Naive thymus-derived CD4-positive, alpha-beta T cell (primary cell): ENCODE measurements around the gene MARK4. TPM values are rescaled to one million over a fixed set of nuclear protein-coding genes. Genes with fewer than 3 reads are reported as not detected.
"Not testable (repeated sequence)": the region's sequence is repeated elsewhere in the genome, so short reads cannot be mapped to it uniquely, and the experiment has no call there.

Experiments used
- ATAC-seq: fragments of 150-1000 bp; cut with Tn5 transposase; 2 replicates; pipeline ENCODE4 v1.10.0; 2021; ENCODE audit warnings: mild to moderate bottlenecking, moderate library complexity
- CTCF ChIA-PET: fragments of 350-600 bp; sonication (Branson Sonifier 250); formaldehyde crosslinking; loops from one replicate; lab custom pipeline; 2021; ENCODE audit warnings: antibody characterized with exemption; lab: Charles Lee
- POLR2A ChIA-PET: fragments of 350-600 bp; sonication (Branson Sonifier 250); formaldehyde crosslinking; loops from one replicate; lab custom pipeline; 2021; ENCODE audit warnings: antibody characterized with exemption, inconsistent platforms; lab: Charles Lee
- DNase-seq, 9 donors: peaks; one replicate each; pipeline versions ENCODE4 v3.0.0 to v3.0.0-alpha.2; 2020 to 2022; ENCODE audit warnings: mixed read lengths in 1 of 9
- H3K27ac ChIP-seq: one replicate; pipeline ENCODE4 v1.7.0; 2013; ENCODE audit warnings: mild to moderate bottlenecking, low read depth, low read length, moderate library complexity
- H3K27me3 ChIP-seq, 2 donors: one replicate each; pipeline ENCODE4 v1.7.0; 2013; ENCODE audit warnings: low read length in 2 of 2, mild to moderate bottlenecking in 2 of 2, moderate library complexity in 2 of 2; ENCODE audit not compliant: control insufficient read depth in 2 of 2, insufficient read depth in 2 of 2
- H3K36me3 ChIP-seq, 3 experiments: 1 replicate in 2 of 3; 2 replicates in 1 of 3; pipeline ENCODE4 v1.7.0; 2013; ENCODE audit warnings: low read length in 3 of 3, mild to moderate bottlenecking in 3 of 3, moderate library complexity in 1 of 3; ENCODE audit not compliant: insufficient read depth in 3 of 3, control insufficient read depth in 2 of 3
- H3K4me1 ChIP-seq, 2 donors: one replicate each; pipeline ENCODE4 v1.7.0; 2013; ENCODE audit warnings: low read length in 2 of 2, mild to moderate bottlenecking in 2 of 2, moderate library complexity in 1 of 2; ENCODE audit not compliant: control insufficient read depth in 2 of 2, insufficient read depth in 2 of 2
- H3K4me3 ChIP-seq: 2 replicates; pipeline ENCODE4 v1.7.0; 2013; ENCODE audit warnings: mild to moderate bottlenecking, low read length
- H3K9me3 ChIP-seq, 3 experiments: 1 replicate in 2 of 3; 2 replicates in 1 of 3; pipeline ENCODE4 v1.7.0; 2013; ENCODE audit warnings: low read length in 3 of 3; ENCODE audit not compliant: control insufficient read depth in 2 of 3
- H3K27ac Mint-ChIP-seq, 9 donors: one replicate each; pipeline ENCODE4 v1.8.0; 2020 to 2022; ENCODE audit warnings: mixed read lengths in 9 of 9, mild to moderate bottlenecking in 8 of 9, moderate library complexity in 5 of 9, inconsistent platforms in 2 of 9
- H3K27me3 Mint-ChIP-seq, 5 donors: one replicate each; pipeline ENCODE4 v1.8.0; 2021 to 2022; ENCODE audit warnings: mixed read lengths in 5 of 5, mild to moderate bottlenecking in 1 of 5
- H3K36me3 Mint-ChIP-seq, 5 donors: one replicate each; pipeline ENCODE4 v1.8.0; 2020 to 2022; ENCODE audit warnings: mixed read lengths in 5 of 5, mild to moderate bottlenecking in 3 of 5, inconsistent platforms in 1 of 5
- H3K4me1 Mint-ChIP-seq, 7 donors: one replicate each; pipeline ENCODE4 v1.8.0; 2020 to 2022; ENCODE audit warnings: mixed read lengths in 7 of 7, mild to moderate bottlenecking in 3 of 7, inconsistent platforms in 1 of 7
- H3K4me3 Mint-ChIP-seq, 10 donors: one replicate each; pipeline ENCODE4 v1.8.0; 2020 to 2022; ENCODE audit warnings: mild to moderate bottlenecking in 10 of 10, mixed read lengths in 10 of 10, moderate library complexity in 6 of 10, inconsistent platforms in 2 of 10
- H3K9me3 Mint-ChIP-seq, 11 donors: one replicate each; pipeline ENCODE4 v1.8.0; 2020 to 2022; ENCODE audit warnings: mixed read lengths in 11 of 11, mild to moderate bottlenecking in 4 of 11, inconsistent platforms in 1 of 11, moderate library complexity in 1 of 11
- intact Hi-C, 2 donors: fragments of 100-400 bp; cut with micrococcal nuclease; formaldehyde crosslinking; loops; one replicate each; pipeline ENCODE4 v1.15.1; 2023
- polyA plus RNA-seq, 2 donors: library from polyadenylated mRNA; unstranded; fragments of 300-500 nt; fragmentation: Illumina TruSeq; gene quantifications; one replicate each; pipeline ENCODE4 v1.2.3, GENCODE V29; 2021
- total RNA-seq, 6 experiments: library from RNA in 5 of 6; stranded (reverse) in 5 of 6; gene quantifications; 1 replicate in 5 of 6; 2 replicates in 1 of 6; pipeline ENCODE4 v1.2.3 and lab custom pipeline; 2021 to 2026

Gene MARK4
- total and polyA plus RNA-seq, 7 experiments from 2014 or later, result 0.70 to 39.2 (median 22.8) TPM

DNA sequence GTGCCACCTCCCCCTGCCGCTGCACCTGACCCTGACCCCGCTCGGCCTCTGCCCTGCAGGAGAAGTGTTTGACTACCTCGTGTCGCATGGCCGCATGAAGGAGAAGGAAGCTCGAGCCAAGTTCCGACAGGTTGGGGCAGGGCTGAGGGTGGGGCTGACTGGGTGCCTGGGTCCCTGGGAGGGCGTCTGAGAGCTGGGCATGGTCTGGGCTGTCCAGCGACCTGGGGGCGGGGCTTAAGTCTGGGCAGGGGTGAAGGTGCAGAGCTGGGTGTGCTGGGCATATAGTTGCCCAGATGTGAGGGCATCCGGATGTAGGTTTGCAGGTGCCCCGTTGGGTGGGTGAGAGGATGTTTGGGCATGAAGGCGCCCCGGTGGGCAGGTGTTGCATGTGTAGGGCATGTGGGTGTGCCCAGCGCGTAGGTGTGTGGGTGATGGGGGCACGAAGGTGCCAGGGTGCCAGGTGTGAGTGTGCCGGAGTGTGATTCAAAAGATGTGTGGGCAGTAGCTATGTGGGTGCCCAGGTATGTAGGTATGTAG lies 13.8 kb downstream of the MARK4 start:
- ChIA-PET POLR2A (no interaction called here), CTCF (no interaction called here)
- no peak overlapping the region for H3K4me3 Mint-ChIP-seq
- H3K9me3 Mint-ChIP-seq, result no peaks in the 10 kb centered on the region
- H3K27ac Mint-ChIP-seq, result peak overlapping the region in 1 of 9 donors; percentile 32
- no peaks in the 10 kb centered on the region for H3K27me3 ChIP-seq
- H3K9me3 ChIP-seq, result no peaks in the 10 kb centered on the region
- intact Hi-C loops, result no loop called here
- ATAC-seq (no peak), DNase-seq (no peak)
- peaks cover 0 to 14% (median 0%) of the 10 kb centered on the region in 5 donors for H3K36me3 Mint-ChIP-seq
- H3K36me3 ChIP-seq, result peaks cover 0 to 7% (median 0%) of the 10 kb centered on the region in 3 experiments
- no peaks in the 10 kb centered on the region for H3K27me3 Mint-ChIP-seq
- no peaks in the 10 kb centered on the region for H3K4me1 ChIP-seq
- peaks cover 0 to 4% (median 0%) of the 10 kb centered on the region in 7 donors for H3K4me1 Mint-ChIP-seq
- no peak overlapping the region for H3K27ac ChIP-seq
- no peak overlapping the region for H3K4me3 ChIP-seq

DNA sequence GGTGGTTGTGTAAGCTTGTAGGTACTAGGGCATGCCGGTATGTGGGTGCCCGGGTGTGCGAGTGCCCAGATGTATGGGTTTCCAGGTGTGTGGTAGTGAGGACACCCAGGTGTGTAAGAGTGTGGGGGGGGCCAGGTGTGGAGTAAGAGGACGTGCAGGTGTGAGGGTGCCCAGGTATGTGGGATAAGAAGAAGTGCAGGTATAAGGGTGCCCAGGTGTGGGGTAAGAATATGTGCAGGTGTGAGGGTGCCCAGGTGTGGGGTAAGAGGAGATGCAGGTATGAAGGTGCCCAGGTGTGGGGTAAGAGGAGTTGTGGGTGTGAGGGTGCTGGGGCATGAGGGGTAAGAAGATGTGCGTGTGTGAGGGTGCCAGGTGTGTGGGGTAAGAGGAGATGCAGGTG lies 14.3 kb downstream of the MARK4 start:
- no peak for ATAC-seq

DNA sequence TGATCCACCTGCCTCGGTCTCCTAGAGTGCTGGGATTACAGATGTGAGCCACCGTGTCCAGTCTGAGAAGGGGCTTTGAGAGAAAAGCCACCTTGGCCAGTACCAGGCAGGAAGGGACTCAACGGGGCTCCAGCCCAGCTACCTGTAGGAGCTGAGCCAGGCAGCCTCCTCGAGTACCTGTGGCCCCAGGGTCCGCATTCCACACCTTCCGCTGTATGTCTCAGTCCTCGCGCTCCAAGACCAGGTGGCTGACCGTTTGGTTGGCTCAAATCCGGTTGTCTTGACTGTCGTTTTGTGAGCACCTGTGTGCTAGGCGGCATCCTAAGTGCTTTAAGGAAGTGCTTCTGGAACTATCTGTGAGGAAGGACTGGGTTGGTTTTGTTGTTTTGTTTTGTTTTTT lies 16.2 kb downstream of the MARK4 start:
- no peak overlapping the region for H3K27ac ChIP-seq
- no peaks in the 10 kb centered on the region for H3K9me3 ChIP-seq
- peaks cover 0 to 1% (median 0%) of the 10 kb centered on the region in 11 donors for H3K9me3 Mint-ChIP-seq
- H3K4me3 ChIP-seq, result no peak overlapping the region
- POLR2A ChIA-PET, result no interaction called here
- H3K36me3 Mint-ChIP-seq, result peaks cover 0 to 19% (median 1%) of the 10 kb centered on the region in 5 donors
- H3K27me3 ChIP-seq, result no peaks in the 10 kb centered on the region
- CTCF ChIA-PET, result no interaction called here
- H3K4me3 Mint-ChIP-seq, result no peak overlapping the region
- no peak for DNase-seq
- H3K27me3 Mint-ChIP-seq, result no peaks in the 10 kb centered on the region
- intact Hi-C loops, result no loop called here
- no peak for ATAC-seq
- H3K4me1 Mint-ChIP-seq, result peaks cover 0 to 4% (median 0%) of the 10 kb centered on the region in 7 donors
- H3K36me3 ChIP-seq, result peaks cover 0 to 21% (median 0%) of the 10 kb centered on the region in 3 experiments
- no peak overlapping the region for H3K27ac Mint-ChIP-seq
- H3K4me1 ChIP-seq, result no peaks in the 10 kb centered on the region

More for the DNA sequence above, 14.3 kb downstream of the MARK4 start:
- Mint-ChIP-seq H3K27ac (peak overlapping the region in 1 of 9 donors; percentile 32), H3K4me1 (peaks cover 0 to 4% (median 0%) of the 10 kb centered on the region in 7 donors), H3K4me3 (no peak overlapping the region), H3K27me3 (no peaks in the 10 kb centered on the region), H3K36me3 (peaks cover 0 to 19% (median 0%) of the 10 kb centered on the region in 5 donors), H3K9me3 (no peaks in the 10 kb centered on the region)
- no peak for DNase-seq
- no peaks in the 10 kb centered on the region for H3K27me3 ChIP-seq
- H3K4me1 ChIP-seq, result no peaks in the 10 kb centered on the region
- no peaks in the 10 kb centered on the region for H3K9me3 ChIP-seq
- intact Hi-C loops, result no loop called here
- H3K4me3 ChIP-seq, result no peak overlapping the region
- POLR2A ChIA-PET, result no interaction called here
- no peak overlapping the region for H3K27ac ChIP-seq
- peaks cover 0 to 7% (median 0%) of the 10 kb centered on the region in 3 experiments for H3K36me3 ChIP-seq
- CTCF ChIA-PET, result no interaction called here

DNA sequence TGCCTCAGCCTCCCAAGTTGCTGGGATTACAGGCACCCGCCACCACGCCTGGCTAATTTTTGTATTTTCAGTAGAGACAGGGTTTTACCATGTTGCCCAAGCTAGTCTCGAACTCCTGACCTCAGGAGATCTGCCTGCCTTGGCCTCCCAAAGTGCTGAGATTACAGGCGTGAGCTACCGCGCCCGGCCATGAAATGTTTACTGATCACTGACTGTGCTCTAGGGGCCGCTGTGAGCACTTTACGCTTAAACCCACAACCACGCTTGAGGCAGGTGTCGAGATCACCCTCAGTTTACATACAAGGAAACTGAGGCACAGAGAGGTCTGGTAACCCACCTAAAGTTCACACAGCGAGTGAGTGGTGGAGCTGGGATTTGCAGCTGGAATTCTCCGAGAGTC lies 18.9 kb downstream of the MARK4 start:
- CTCF ChIA-PET, ATAC-seq, intact Hi-C loops, H3K27ac Mint-ChIP-seq, H3K27ac ChIP-seq, DNase-seq, H3K4me3 ChIP-seq, H3K9me3 ChIP-seq, POLR2A ChIA-PET, H3K27me3 ChIP-seq, H3K4me3 Mint-ChIP-seq, H3K27me3 Mint-ChIP-seq, H3K4me1 Mint-ChIP-seq, H3K4me1 ChIP-seq, H3K9me3 Mint-ChIP-seq: not testable (repeated sequence)
- peaks cover 0 to 38% (median 0%) of the 10 kb centered on the region in 3 experiments for H3K36me3 ChIP-seq
- H3K36me3 Mint-ChIP-seq, result peaks cover 0 to 26% (median 2%) of the 10 kb centered on the region in 5 donors

DNA sequence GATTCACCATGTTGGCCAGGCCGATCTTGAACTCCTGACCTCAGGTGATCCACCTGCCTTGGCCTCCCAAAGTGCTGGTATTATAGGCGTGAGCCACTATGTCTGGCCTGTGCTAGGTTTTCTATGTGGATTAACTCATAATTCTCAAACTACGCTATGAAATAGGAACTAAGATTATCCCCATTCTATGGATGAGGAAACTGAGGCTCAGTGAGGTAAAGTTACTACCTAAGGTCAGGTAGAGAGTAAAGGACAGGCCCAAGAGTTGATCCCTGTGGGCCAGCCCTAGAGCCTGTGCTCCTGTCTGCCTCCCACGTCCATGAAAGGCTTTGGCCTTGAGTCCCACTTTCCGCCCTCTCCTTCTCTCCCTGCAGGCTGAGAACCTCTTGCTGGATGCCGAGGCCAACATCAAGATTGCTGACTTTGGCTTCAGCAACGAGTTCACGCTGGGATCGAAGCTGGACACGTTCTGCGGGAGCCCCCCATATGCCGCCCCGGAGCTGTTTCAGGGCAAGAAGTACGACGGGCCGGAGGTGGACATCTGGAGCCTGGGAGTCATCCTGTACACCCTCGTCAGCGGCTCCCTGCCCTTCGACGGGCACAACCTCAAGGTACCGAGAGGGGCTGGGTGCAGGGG lies 20.1 kb downstream of the MARK4 start:
- POLR2A ChIA-PET, result no interaction called here
- Histone ChIP-seq H3K27ac (no peak overlapping the region), H3K36me3 (peaks cover 0 to 43% (median 0%) of the 10 kb centered on the region in 3 experiments), H3K27me3 (no peaks in the 10 kb centered on the region), H3K4me3 (no peak overlapping the region), H3K4me1 (no peaks in the 10 kb centered on the region), H3K9me3 (no peaks in the 10 kb centered on the region)
- CTCF ChIA-PET, result no interaction called here
- no peak for DNase-seq
- Mint-ChIP-seq H3K36me3 (peaks cover 0 to 24% (median 2%) of the 10 kb centered on the region in 5 donors), H3K9me3 (peaks cover 0 to 1% (median 0%) of the 10 kb centered on the region in 11 donors), H3K27me3 (no peaks in the 10 kb centered on the region), H3K4me1 (no peaks in the 10 kb centered on the region), H3K27ac (no peak overlapping the region), H3K4me3 (no peak overlapping the region)
- ATAC-seq, result no peak
- intact Hi-C loops, result no loop called here

DNA sequence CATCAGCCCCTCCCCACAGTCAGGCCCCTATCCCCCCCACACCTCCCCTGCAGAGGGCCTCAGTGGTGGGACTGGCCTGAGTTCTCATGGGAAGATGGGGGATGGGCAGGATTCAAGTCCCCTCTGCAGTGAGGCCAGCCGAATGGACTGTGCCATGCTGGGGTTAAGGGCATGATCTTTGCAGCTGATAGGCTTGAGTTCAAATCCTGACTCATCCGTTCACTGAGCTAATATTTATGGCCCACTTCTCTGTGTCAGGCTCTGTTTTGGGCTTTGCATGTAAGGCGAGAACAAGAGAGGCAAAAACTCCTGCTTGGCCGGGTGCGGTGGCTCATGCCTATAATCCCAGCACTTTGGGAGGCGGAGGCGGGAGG lies 20.7 kb downstream of the MARK4 start:
- ATAC-seq (no peak), DNase-seq (no peak)
- ChIA-PET CTCF (no interaction called here), POLR2A (no interaction called here)
- H3K36me3 ChIP-seq, result peaks cover 0 to 43% (median 0%) of the 10 kb centered on the region in 3 experiments
- peaks cover 0 to 1% (median 0%) of the 10 kb centered on the region in 11 donors for H3K9me3 Mint-ChIP-seq
- intact Hi-C loops, result no loop called here
- H3K4me1 Mint-ChIP-seq, result no peaks in the 10 kb centered on the region
- no peak overlapping the region for H3K4me3 ChIP-seq
- H3K36me3 Mint-ChIP-seq, result peaks cover 0 to 26% (median 2%) of the 10 kb centered on the region in 5 donors
- H3K27ac ChIP-seq, result no peak overlapping the region
- H3K9me3 ChIP-seq, result no peaks in the 10 kb centered on the region
- H3K27me3 Mint-ChIP-seq, result no peaks in the 10 kb centered on the region
- no peak overlapping the region for H3K27ac Mint-ChIP-seq
- no peaks in the 10 kb centered on the region for H3K4me1 ChIP-seq
- no peaks in the 10 kb centered on the region for H3K27me3 ChIP-seq
- no peak overlapping the region for H3K4me3 Mint-ChIP-seq

DNA sequence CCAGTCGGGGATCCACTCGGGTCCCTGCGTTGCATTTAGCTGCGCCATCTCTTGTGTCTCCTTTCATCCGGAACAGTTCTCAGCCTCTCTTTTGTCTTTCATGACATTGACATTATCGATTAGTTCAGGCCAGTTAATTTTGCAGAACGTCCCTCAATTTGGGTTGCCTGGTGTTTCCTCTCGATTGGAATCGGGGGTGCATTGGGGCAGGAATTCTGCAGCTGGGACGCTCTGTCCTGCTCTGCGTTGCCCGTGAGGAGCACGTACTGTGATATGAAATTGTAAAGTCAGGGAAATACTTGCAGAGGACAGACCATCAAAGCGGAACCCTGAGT lies 22.4 kb downstream of the MARK4 start:
- H3K36me3 ChIP-seq, result peaks cover 0 to 50% (median 0%) of the 10 kb centered on the region in 3 experiments
- no peak for DNase-seq
- no peaks in the 10 kb centered on the region for H3K4me1 ChIP-seq
- intact Hi-C loops, result no loop called here
- CTCF ChIA-PET, result no interaction called here
- Mint-ChIP-seq H3K27ac (no peak overlapping the region), H3K4me3 (no peak overlapping the region), H3K4me1 (no peaks in the 10 kb centered on the region), H3K9me3 (peaks cover 0 to 1% (median 0%) of the 10 kb centered on the region in 11 donors), H3K27me3 (no peaks in the 10 kb centered on the region), H3K36me3 (peaks cover 0 to 31% (median 2%) of the 10 kb centered on the region in 5 donors)
- no peaks in the 10 kb centered on the region for H3K9me3 ChIP-seq
- no peak overlapping the region for H3K4me3 ChIP-seq
- POLR2A ChIA-PET, result no interaction called here
- ATAC-seq, result no peak
- H3K27ac ChIP-seq, result no peak overlapping the region
- H3K27me3 ChIP-seq, result no peaks in the 10 kb centered on the region
